ENCODE data around the gene EIF1B.

EIF1B gene

DNA sequence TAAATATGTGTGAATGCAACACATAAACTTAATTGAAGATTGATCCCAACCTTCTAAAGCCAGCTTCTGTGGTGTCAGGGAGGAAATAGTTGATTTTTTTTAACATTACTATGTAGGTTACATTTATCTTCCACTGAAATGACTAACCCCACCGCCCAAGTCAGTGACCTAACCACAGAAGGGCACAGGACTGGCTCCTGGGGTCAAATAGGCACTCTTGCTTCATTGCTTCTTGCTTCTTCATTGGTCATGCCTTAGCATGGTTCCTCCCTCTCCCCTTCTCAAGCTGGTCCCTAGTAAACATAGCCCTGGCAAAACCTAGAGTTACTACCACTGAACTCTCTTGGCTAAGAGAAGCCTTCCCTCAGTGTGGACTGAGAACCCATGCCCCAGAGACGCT, 12.3 kb downstream of the EIF1B start:
- H3K4me3 ChIP-seq (ENCODE audit: low read depth, low read length), result no peak overlapping the region
- TF ChIP-seq MYC (IDR thresholded peaks at IDR 0.05; ENCODE audit: low read depth, low read length) (no peak), POLR2A (IDR thresholded peaks at IDR 0.05; ENCODE audit: extremely low read depth, insufficient read length) (no peak)
- TF ChIP-seq, protein P1, sequence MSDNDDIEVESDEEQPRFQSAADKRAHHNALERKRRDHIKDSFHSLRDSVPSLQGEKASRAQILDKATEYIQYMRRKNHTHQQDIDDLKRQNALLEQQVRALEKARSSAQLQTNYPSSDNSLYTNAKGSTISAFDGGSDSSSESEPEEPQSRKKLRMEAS (IDR thresholded peaks at IDR 0.05; ENCODE audit: low read depth, low read length), result no peak
- TF ChIP-seq, protein P2, sequence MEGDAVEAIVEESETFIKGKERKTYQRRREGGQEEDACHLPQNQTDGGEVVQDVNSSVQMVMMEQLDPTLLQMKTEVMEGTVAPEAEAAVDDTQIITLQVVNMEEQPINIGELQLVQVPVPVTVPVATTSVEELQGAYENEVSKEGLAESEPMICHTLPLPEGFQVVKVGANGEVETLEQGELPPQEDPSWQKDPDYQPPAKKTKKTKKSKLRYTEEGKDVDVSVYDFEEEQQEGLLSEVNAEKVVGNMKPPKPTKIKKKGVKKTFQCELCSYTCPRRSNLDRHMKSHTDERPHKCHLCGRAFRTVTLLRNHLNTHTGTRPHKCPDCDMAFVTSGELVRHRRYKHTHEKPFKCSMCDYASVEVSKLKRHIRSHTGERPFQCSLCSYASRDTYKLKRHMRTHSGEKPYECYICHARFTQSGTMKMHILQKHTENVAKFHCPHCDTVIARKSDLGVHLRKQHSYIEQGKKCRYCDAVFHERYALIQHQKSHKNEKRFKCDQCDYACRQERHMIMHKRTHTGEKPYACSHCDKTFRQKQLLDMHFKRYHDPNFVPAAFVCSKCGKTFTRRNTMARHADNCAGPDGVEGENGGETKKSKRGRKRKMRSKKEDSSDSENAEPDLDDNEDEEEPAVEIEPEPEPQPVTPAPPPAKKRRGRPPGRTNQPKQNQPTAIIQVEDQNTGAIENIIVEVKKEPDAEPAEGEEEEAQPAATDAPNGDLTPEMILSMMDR (IDR thresholded peaks at IDR 0.05; ENCODE audit: low read depth, low read length), result no peak
- no peak for DNase-seq (ENCODE audit: low read depth)

DNA sequence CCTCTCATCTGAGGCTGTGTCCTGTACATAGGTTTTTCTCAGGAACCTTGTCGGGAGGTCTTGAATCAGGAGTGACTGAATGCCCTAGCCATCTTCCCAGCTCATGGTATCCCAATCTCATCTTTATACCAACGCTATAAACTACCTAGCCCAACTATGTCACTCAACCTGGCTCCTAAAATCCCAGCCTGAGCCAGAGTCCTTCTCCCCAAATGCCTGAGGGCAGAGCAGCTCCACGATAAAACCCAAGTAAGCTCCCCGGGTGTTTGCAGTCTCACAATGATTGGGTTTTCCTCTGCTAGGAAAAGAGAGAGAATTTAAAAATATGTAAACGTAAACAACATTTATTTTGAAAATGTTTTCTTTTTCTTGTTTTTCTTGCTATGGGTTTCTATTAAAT, 14.4 kb downstream of the EIF1B start:
- no peak overlapping the region for H3K4me3 ChIP-seq (ENCODE audit: low read depth, low read length)
- no peak for DNase-seq (ENCODE audit: low read depth)
- TF ChIP-seq, protein P2 (IDR thresholded peaks at IDR 0.05; ENCODE audit: low read depth, low read length), result no peak
- TF ChIP-seq MYC (IDR thresholded peaks at IDR 0.05; ENCODE audit: low read depth, low read length), result no peak
- TF ChIP-seq, protein P1 (IDR thresholded peaks at IDR 0.05; ENCODE audit: low read depth, low read length), result no peak
- TF ChIP-seq POLR2A (IDR thresholded peaks at IDR 0.05; ENCODE audit: extremely low read depth, insufficient read length), result no peak

DNA sequence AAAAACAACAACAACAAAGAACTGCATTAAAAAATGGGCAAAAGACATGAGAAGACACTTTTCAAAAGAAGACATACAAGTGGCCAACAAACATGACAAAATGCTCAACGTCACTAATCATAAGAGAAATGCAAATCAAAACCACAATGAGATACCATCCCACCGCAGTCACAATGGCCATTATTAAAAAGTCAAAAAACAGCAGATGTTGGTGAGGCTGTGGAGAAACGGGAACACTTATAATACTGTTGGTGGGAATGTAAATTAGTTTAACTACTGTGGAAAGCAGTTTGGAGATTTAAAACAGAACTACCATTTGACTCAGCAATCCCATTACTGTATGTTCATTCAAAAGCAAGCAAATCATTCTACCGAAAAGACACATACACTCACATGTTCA, 15.1 kb downstream of the EIF1B start:
- DNase-seq (ENCODE audit: low read depth), result no peak
- no peak overlapping the region for H3K4me3 ChIP-seq (ENCODE audit: low read depth, low read length)
- TF ChIP-seq POLR2A (IDR thresholded peaks at IDR 0.05; ENCODE audit: extremely low read depth, insufficient read length) (no peak), MYC (IDR thresholded peaks at IDR 0.05; ENCODE audit: low read depth, low read length) (no peak)
- TF ChIP-seq, protein P1 (IDR thresholded peaks at IDR 0.05; ENCODE audit: low read depth, low read length), result no peak
- TF ChIP-seq, protein P2 (IDR thresholded peaks at IDR 0.05; ENCODE audit: low read depth, low read length), result no peak

DNA sequence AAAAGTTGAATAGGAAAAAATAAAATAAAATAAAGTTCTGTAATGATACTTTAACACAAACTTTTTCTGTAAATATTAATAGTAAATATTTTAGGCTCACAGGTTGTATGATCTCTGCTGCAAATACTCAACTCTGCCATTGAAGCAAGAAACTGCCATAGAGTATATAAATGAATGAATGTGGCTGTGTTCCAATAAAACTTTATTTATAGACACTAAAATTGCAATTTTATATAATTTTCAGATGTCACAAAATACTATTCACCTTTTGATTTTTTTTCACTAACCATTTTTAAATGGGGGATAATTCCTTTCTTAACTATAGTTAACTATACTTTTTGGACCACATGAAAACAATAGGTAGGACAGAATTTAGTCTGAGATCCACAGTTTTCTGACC, 16.0 kb downstream of the EIF1B start:
- DNase-seq (ENCODE audit: low read depth), result no peak
- H3K4me3 ChIP-seq (ENCODE audit: low read depth, low read length), result no peak overlapping the region
- TF ChIP-seq, protein P1 (IDR thresholded peaks at IDR 0.05; ENCODE audit: low read depth, low read length), result no peak

DNA sequence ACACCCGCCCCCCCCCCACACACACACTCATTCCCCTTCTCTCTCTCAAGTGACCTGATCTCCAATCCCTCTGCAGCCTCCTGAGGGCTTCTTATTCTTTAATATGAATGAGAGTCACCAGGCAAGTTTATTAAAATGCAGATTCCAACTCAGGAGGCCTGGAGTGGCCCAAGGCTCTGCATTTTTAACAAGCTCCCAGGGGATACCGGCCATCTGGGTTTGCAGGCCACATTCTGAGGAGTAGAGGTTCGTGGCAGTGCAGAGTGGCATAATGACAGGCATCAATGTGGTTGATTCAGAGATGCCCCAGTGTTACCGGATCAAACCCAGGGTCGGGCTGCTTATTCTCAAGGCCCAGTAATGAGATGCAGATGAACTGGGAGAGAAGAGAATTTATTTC, 18.9 kb downstream of the EIF1B start:
- H3K4me3 ChIP-seq (ENCODE audit: low read depth, low read length), result no peak overlapping the region
- DNase-seq (ENCODE audit: low read depth), result no peak
- TF ChIP-seq, protein P2 (IDR thresholded peaks at IDR 0.05; ENCODE audit: low read depth, low read length), result no peak
- TF ChIP-seq MYC (IDR thresholded peaks at IDR 0.05; ENCODE audit: low read depth, low read length) (no peak), POLR2A (IDR thresholded peaks at IDR 0.05; ENCODE audit: extremely low read depth, insufficient read length) (no peak)
- TF ChIP-seq, protein P1 (IDR thresholded peaks at IDR 0.05; ENCODE audit: low read depth, low read length), result no peak

DNA sequence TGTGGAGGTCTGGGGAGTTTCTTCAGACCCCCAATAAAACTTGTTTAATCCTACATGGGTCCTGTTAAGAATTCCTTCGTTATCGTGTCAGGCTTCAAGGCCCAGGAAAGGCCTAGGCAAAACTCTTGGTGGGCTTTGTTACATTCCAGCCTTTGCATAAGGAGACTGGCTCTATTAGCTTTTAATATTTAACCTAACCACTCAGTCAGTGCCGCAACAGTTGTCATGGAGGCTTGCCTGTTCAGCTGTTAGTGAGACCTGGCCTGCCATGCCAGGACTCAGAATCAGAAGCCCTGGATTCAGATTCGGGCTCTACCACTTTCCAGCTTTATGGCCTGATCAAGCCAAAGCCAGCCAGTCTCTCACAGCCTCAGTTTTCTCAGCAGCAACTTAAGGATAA, 19.6 kb downstream of the EIF1B start:
- no peak overlapping the region for H3K4me3 ChIP-seq (ENCODE audit: low read depth, low read length)
- TF ChIP-seq MYC (IDR thresholded peaks at IDR 0.05; ENCODE audit: low read depth, low read length) (no peak), POLR2A (IDR thresholded peaks at IDR 0.05; ENCODE audit: extremely low read depth, insufficient read length) (no peak)
- TF ChIP-seq, protein P1 (IDR thresholded peaks at IDR 0.05; ENCODE audit: low read depth, low read length), result no peak
- TF ChIP-seq, protein P2 (IDR thresholded peaks at IDR 0.05; ENCODE audit: low read depth, low read length), result no peak
- DNase-seq (ENCODE audit: low read depth), result no peak
